K562 (cell line): ENCODE data around the gene PRSS8. TPM values are rescaled to one million over a fixed set of nuclear protein-coding genes. Genes with fewer than 3 reads are reported as not detected.

Experiments used
- CAMTA2 ChIP-seq: fragments of 250-450 bp; sonication (Bioruptor Pico); conservative IDR thresholded peaks from 2 replicates; pipeline ENCODE4 v1.5.1; 2022
- CREB1 ChIP-seq, 2 experiments: sonication (generic) in 1 of 2; formaldehyde crosslinking in 1 of 2; IDR thresholded peaks; 2 replicates each; pipeline versions ENCODE4 v1.6.1 to v1.8.0; 2012 to 2022; ENCODE audit warnings: inconsistent platforms in 1 of 2, mild to moderate bottlenecking in 1 of 2, missing genetic modification reagents in 1 of 2, moderate library complexity in 1 of 2
- CXXC5 ChIP-seq: fragments of 250-450 bp; sonication (Bioruptor Pico); IDR thresholded peaks from 2 replicates; pipeline ENCODE4 v1.8.0; 2022; ENCODE audit warnings: inconsistent platforms, mild to moderate bottlenecking, moderate library complexity
- DMBX1 ChIP-seq: fragments of 250-450 bp; sonication (Bioruptor Pico); IDR thresholded peaks from 2 replicates; pipeline ENCODE4 v1.8.0; 2022; ENCODE audit warnings: inconsistent platforms, mild to moderate bottlenecking, moderate library complexity, borderline replicate concordance
- ETS1 ChIP-seq: conservative IDR thresholded peaks from 2 replicates; pipeline ENCODE4 v1.6.1; 2011; ENCODE audit warnings: low read depth, mild to moderate bottlenecking, low read length; ENCODE audit not compliant: control insufficient read depth
- FOXP1 ChIP-seq: sonication (generic); formaldehyde crosslinking; IDR thresholded peaks from 2 replicates; pipeline ENCODE4 v1.8.0; 2022; ENCODE audit warnings: mild to moderate bottlenecking, missing genetic modification reagents
- KLF13 ChIP-seq: fragments of 450-650 bp; IDR thresholded peaks from 2 replicates; pipeline ENCODE4 v1.6.1; 2016; ENCODE audit warnings: missing genetic modification characterization, low read depth, mild to moderate bottlenecking, missing compliant biosample characterization, moderate library complexity, borderline replicate concordance
- POLR2G ChIP-seq: fragments of 200-400 bp; formaldehyde crosslinking; IDR thresholded peaks from 2 replicates; pipeline ENCODE4 v1.6.1; 2017; ENCODE audit warnings: low read depth, mild to moderate bottlenecking, antibody characterized with exemption, low read length, moderate library complexity
- POU5F1 ChIP-seq: fragments of 150-350 bp; IDR thresholded peaks from 2 replicates; pipeline ENCODE4 v1.6.1; 2014; ENCODE audit warnings: borderline replicate concordance, low read length, low read depth, mild to moderate bottlenecking; ENCODE audit not compliant: partially characterized antibody
- ZFX ChIP-seq: sonication (generic); formaldehyde crosslinking; IDR thresholded peaks from 2 replicates; pipeline ENCODE4 v1.8.0; 2022; ENCODE audit warnings: mild to moderate bottlenecking, missing genetic modification reagents, moderate library complexity
- ZNF707 ChIP-seq: fragments of 250-450 bp; sonication (Bioruptor Pico); conservative IDR thresholded peaks from 2 replicates; pipeline ENCODE4 v1.8.0; 2022; ENCODE audit warnings: inconsistent platforms, mild to moderate bottlenecking, moderate library complexity
- ZNF766 ChIP-seq: fragments of 200-800 bp; sonication (Bioruptor generic); conservative IDR thresholded peaks from 2 replicates; pipeline ENCODE4 v1.6.1; 2016; ENCODE audit warnings: missing genetic modification characterization, missing compliant biosample characterization
- ZNF785 ChIP-seq: fragments of 250-450 bp; sonication (Bioruptor Pico); IDR thresholded peaks from 2 replicates; pipeline ENCODE4 v1.4.0; 2020; ENCODE audit warnings: mild to moderate bottlenecking
- polyA plus RNA-seq, 8 experiments: library from polyadenylated mRNA; depleted of rRNA in 4 of 8; stranded (reverse) in 5 of 8; unstranded in 3 of 8; fragments of >200 nt; fragmentation: Nextera tagmentation in 2 of 8; fragmentation: Illumina TruSeq in 1 of 8; extraction: Ambion mirVana in 2 of 8; extraction: Trizol in 1 of 8; gene quantifications; 2 replicates each; pipeline versions ENCODE4 v1.2.1 to v1.2.3, GENCODE V29; 2011 to 2014; ENCODE audit warnings: inconsistent platforms in 1 of 8, missing spikeins in 1 of 8
- total RNA-seq, 7 experiments: library from RNA; depleted of rRNA in 6 of 7; stranded (reverse); fragments of >200 nt in 6 of 7; fragmentation: Illumina TruSeq in 2 of 7; extraction: Trizol in 2 of 7; gene quantifications; 2 replicates each; pipeline versions ENCODE4 v1.2.1 to v1.2.3, GENCODE V29; 2011 to 2021; ENCODE audit warnings: low replicate concordance in 1 of 7
- TF ChIP-seq, protein P1 (sequence below): fragments of 450-650 bp; IDR thresholded peaks from 2 replicates; pipeline ENCODE4 v1.6.1; 2016; ENCODE audit warnings: mild to moderate bottlenecking, moderate library complexity

PRSS8 gene
- total and polyA plus RNA-seq, 9 of the 15 experiments (the other 6 are each of a cell fraction or from before 2014, with no cell fraction given) = 0.25 to 3.9 (median 1.3) TPM; not detected in 1

DNA sequence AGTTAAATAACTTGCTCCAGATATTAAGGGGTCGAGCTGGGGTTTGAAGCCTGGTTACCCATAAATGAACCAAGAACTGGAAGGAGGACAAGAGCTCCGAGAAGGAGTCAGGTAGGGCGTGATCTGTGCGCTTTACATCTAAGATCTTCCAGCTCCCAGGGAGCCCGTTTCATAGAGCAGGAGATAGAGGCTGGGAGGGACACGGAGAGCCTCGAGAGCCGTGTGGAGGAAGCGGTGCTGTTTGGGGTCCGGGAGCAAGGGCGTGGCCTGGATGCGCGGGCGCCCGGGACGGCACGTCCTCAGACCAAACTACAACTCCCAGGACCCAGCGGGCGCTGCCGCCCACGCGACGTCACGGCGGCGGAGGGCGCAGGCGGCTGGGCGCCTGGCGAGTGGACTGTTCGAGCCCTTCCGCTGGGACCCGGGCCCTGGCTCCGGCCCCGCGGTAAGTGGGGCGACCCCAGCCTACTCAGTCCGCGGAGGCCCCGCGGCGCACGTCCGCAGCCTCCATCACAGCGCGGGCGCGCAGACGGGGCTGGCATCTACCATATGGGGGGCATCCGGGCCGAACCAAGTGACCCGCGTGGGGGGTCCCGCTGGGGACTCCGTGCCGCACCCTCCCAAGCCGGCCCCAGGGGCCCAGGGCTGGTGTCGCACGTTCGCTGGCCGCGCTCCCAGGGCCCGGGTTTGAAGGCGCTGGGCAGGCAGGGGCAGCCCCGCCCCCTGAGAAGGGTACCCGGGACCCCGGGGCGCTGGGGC, 27.3 kb downstream of the PRSS8 start, which contains the start of gene BCKDK (continued):
- TF ChIP-seq ZNF766 (no peak), ZNF707 (CRISPR knock-in tag) (no peak), CAMTA2 (CRISPR knock-in tag) (0 out of 2 replicates have a peak, but pooled peaks have one; percentile 30), KLF13 (tag) (0 out of 2 replicates have a peak, but pooled peaks have one; percentile 34), POU5F1 (no peak), ETS1 (peak; percentile 94), FOXP1 (CRISPR knock-in tag) (0 out of 2 replicates have a peak, but pooled peaks have one; percentile 59), POLR2G (peak; percentile 81), ZFX (peak; percentile 82), DMBX1 (no peak), CXXC5 (peak; percentile 94), ZNF785 (CRISPR knock-in tag) (no peak), CREB1 (IDR thresholded peaks at IDR 0.05) (peak; percentile 89), CREB1 (CRISPR knock-in tag; IDR thresholded peaks at IDR 0.05) (peak; percentile 93)
- TF ChIP-seq, protein P1, sequence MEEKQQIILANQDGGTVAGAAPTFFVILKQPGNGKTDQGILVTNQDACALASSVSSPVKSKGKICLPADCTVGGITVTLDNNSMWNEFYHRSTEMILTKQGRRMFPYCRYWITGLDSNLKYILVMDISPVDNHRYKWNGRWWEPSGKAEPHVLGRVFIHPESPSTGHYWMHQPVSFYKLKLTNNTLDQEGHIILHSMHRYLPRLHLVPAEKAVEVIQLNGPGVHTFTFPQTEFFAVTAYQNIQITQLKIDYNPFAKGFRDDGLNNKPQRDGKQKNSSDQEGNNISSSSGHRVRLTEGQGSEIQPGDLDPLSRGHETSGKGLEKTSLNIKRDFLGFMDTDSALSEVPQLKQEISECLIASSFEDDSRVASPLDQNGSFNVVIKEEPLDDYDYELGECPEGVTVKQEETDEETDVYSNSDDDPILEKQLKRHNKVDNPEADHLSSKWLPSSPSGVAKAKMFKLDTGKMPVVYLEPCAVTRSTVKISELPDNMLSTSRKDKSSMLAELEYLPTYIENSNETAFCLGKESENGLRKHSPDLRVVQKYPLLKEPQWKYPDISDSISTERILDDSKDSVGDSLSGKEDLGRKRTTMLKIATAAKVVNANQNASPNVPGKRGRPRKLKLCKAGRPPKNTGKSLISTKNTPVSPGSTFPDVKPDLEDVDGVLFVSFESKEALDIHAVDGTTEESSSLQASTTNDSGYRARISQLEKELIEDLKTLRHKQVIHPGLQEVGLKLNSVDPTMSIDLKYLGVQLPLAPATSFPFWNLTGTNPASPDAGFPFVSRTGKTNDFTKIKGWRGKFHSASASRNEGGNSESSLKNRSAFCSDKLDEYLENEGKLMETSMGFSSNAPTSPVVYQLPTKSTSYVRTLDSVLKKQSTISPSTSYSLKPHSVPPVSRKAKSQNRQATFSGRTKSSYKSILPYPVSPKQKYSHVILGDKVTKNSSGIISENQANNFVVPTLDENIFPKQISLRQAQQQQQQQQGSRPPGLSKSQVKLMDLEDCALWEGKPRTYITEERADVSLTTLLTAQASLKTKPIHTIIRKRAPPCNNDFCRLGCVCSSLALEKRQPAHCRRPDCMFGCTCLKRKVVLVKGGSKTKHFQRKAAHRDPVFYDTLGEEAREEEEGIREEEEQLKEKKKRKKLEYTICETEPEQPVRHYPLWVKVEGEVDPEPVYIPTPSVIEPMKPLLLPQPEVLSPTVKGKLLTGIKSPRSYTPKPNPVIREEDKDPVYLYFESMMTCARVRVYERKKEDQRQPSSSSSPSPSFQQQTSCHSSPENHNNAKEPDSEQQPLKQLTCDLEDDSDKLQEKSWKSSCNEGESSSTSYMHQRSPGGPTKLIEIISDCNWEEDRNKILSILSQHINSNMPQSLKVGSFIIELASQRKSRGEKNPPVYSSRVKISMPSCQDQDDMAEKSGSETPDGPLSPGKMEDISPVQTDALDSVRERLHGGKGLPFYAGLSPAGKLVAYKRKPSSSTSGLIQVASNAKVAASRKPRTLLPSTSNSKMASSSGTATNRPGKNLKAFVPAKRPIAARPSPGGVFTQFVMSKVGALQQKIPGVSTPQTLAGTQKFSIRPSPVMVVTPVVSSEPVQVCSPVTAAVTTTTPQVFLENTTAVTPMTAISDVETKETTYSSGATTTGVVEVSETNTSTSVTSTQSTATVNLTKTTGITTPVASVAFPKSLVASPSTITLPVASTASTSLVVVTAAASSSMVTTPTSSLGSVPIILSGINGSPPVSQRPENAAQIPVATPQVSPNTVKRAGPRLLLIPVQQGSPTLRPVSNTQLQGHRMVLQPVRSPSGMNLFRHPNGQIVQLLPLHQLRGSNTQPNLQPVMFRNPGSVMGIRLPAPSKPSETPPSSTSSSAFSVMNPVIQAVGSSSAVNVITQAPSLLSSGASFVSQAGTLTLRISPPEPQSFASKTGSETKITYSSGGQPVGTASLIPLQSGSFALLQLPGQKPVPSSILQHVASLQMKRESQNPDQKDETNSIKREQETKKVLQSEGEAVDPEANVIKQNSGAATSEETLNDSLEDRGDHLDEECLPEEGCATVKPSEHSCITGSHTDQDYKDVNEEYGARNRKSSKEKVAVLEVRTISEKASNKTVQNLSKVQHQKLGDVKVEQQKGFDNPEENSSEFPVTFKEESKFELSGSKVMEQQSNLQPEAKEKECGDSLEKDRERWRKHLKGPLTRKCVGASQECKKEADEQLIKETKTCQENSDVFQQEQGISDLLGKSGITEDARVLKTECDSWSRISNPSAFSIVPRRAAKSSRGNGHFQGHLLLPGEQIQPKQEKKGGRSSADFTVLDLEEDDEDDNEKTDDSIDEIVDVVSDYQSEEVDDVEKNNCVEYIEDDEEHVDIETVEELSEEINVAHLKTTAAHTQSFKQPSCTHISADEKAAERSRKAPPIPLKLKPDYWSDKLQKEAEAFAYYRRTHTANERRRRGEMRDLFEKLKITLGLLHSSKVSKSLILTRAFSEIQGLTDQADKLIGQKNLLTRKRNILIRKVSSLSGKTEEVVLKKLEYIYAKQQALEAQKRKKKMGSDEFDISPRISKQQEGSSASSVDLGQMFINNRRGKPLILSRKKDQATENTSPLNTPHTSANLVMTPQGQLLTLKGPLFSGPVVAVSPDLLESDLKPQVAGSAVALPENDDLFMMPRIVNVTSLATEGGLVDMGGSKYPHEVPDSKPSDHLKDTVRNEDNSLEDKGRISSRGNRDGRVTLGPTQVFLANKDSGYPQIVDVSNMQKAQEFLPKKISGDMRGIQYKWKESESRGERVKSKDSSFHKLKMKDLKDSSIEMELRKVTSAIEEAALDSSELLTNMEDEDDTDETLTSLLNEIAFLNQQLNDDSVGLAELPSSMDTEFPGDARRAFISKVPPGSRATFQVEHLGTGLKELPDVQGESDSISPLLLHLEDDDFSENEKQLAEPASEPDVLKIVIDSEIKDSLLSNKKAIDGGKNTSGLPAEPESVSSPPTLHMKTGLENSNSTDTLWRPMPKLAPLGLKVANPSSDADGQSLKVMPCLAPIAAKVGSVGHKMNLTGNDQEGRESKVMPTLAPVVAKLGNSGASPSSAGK = no peak
